Activated T-cell treated with anti-CD3 and anti-CD28 coated beads, Interleukin-2, amount 50 U/mL, for 4 hours (primary cell): ENCODE results near the gene TBKBP1. TPM values are rescaled to one million over a fixed set of nuclear protein-coding genes. Genes with fewer than 3 reads are reported as not detected.

Experiments
- total RNA-seq, 3 donors: library from RNA; stranded (reverse); gene quantifications; one replicate each; pipeline ENCODE4 v1.2.1, GENCODE V29; 2021

TBKBP1 gene
- total RNA-seq, 3 donors from 2014 or later: 24.4 to 34.7 (median 24.6) TPM

Other genes starting within 250 kb of the TBKBP1 start
- 10 to 100 TPM; 63.2 to 69.5 (median 67.5) TPM for gene NPEPPS, start 163.1 kb upstream of the TBKBP1 start, total RNA-seq
- gene KPNB1, start 44.2 kb upstream of the TBKBP1 start, total RNA-seq: 100 to 1,000 TPM; 916 to 992 (median 944) TPM
- gene TBX21, start 39.1 kb downstream of the TBKBP1 start, total RNA-seq: 100 to 1,000 TPM in 2 of 3 donors, 10 to 100 TPM in 1; 77.8 to 111 (median 101) TPM
- gene OSBPL7, start 127.6 kb downstream of the TBKBP1 start, total RNA-seq: 1 to 10 TPM; 8.1 to 9.3 (median 9.0) TPM
- 10 to 100 TPM; 56.6 to 62.1 (median 58.6) TPM for gene MRPL10, start 137.4 kb downstream of the TBKBP1 start, total RNA-seq
- under 1 TPM; 0.27 to 0.63 (median 0.29) TPM for gene LRRC46, start 137.5 kb downstream of the TBKBP1 start, total RNA-seq
- gene SCRN2, start 147.1 kb downstream of the TBKBP1 start, total RNA-seq: 10 to 100 TPM; 13.9 to 15.6 (median 14.5) TPM
- under 1 TPM; 0.05 to 0.08 (median 0.05) TPM for gene SP6, start 157.0 kb downstream of the TBKBP1 start, total RNA-seq
- 10 to 100 TPM; 20.9 to 25.6 (median 23.1) TPM for gene SP2, start 202.1 kb downstream of the TBKBP1 start, total RNA-seq
- gene PNPO, start 247.4 kb downstream of the TBKBP1 start, total RNA-seq: 10 to 100 TPM; 82.8 to 83.5 (median 83.2) TPM